ENCODE measurements around the gene SRRD.

GRCh38 chr22:26436903-26437515, 46.7 kb upstream of the SRRD start:
- TF ChIP-seq POLR2A (IDR thresholded peaks at IDR 0.05) = no peak
- no peak for TF ChIP-seq CTCF (IDR thresholded peaks at IDR 0.05 in 4 of 5, conservative IDR thresholded peaks at IDR 0.05 in 1 of 5)
